Measurements from ENCODE around the gene NUDT7. TPM values are rescaled to one million over a fixed set of nuclear protein-coding genes. Genes with fewer than 3 reads are reported as not detected.

The NUDT7 gene
- total and polyA plus RNA-seq, 12 donors = 15.3 to 62.6 (median 33.4) TPM

GRCh38 chr16:77767211-77767610 lies 44.9 kb downstream of the NUDT7 start:
- no peaks in the 10 kb centered on the region for H3K9me3 ChIP-seq (replicated peaks in 1 of 3)
- peak overlapping the region in 2 of 5 donors; percentile 13 to 17 for H3K27ac ChIP-seq
- no peaks in the 10 kb centered on the region for H3K36me3 ChIP-seq (replicated peaks in 1 of 2)
- H3K4me1 ChIP-seq (replicated peaks in 1 of 2) = peaks cover 6 to 7% of the 10 kb centered on the region in 2 donors
- TF ChIP-seq POLR2A (IDR thresholded peaks at IDR 0.05) (no peak), CTCF (IDR thresholded peaks at IDR 0.05) (no peak)
- WGBS, 4 donors = 54 to 80% (median 72%) methylated on average over 4 of the region's 4 CpGs
- H3K4me3 ChIP-seq = no peak overlapping the region
- peak in 5 of 7 donors; percentile 22 to 58 (median 43) for DNase-seq
- H3K27me3 ChIP-seq = no peaks in the 10 kb centered on the region
- intact Hi-C loops (cut with DNase I) = no loop called here

DNA sequence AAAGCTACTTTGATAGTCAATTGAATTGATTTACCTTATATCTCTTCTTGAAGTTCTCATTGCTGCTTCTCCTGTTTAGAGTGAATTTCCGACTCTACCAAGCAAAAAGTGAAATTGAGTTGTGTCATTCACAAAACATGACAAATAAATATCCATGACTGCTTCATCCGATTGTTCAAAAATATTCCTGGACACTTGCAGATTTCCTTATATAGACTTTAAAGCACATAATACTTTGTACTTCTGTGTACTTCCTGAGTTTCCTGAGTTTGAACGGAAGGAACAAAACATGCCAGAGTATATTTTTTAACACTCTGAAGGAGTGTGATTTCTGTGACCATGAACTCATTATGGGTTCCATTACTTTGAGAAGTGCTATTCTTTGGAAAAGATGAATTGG lies 45.5 kb downstream of the NUDT7 start:
- H3K4me3 ChIP-seq = no peak overlapping the region
- intact Hi-C loops (cut with DNase I) = no loop called here
- 67 to 72% (median 70%) methylated on average over 3 of the region's 3 CpGs for WGBS, 4 donors
- TF ChIP-seq CTCF (IDR thresholded peaks at IDR 0.05) (no peak), POLR2A (IDR thresholded peaks at IDR 0.05) (no peak)
- no peak overlapping the region for H3K27ac ChIP-seq
- no peaks in the 10 kb centered on the region for H3K27me3 ChIP-seq
- no peaks in the 10 kb centered on the region for H3K36me3 ChIP-seq (replicated peaks in 1 of 2)
- no peaks in the 10 kb centered on the region for H3K9me3 ChIP-seq (replicated peaks in 1 of 3)
- no peak for DNase-seq
- peaks cover 6 to 7% of the 10 kb centered on the region in 2 donors for H3K4me1 ChIP-seq (replicated peaks in 1 of 2)

- 56 to 70% (median 61%) methylated on average over 5 to 6 of the region's 6 CpGs for WGBS, 4 donors
- Histone ChIP-seq H3K27ac (no peak overlapping the region), H3K4me1 (replicated peaks in 1 of 2) (no peaks in the 10 kb centered on the region), H3K36me3 (replicated peaks in 1 of 2) (no peaks in the 10 kb centered on the region), H3K27me3 (no peaks in the 10 kb centered on the region), H3K9me3 (replicated peaks in 1 of 3) (no peaks in the 10 kb centered on the region), H3K4me3 (no peak overlapping the region)
- peak in 4 of 7 donors; percentile 21 to 53 (median 37) for DNase-seq
- intact Hi-C loops (cut with DNase I) = loop anchor here in 1 of 2 donors (5.0 kb wide), 1 partner anchor 99 kb away; no protein-coding TSS in a partner anchor
- no peak for TF ChIP-seq POLR2A (IDR thresholded peaks at IDR 0.05)
- no peak for TF ChIP-seq CTCF (IDR thresholded peaks at IDR 0.05)
Measured at GRCh38 chr16:77775911-77776909, 53.9 kb downstream of the NUDT7 start.

- H3K27ac ChIP-seq = no peak overlapping the region
- TF ChIP-seq POLR2A (IDR thresholded peaks at IDR 0.05) (no peak), CTCF (IDR thresholded peaks at IDR 0.05) (no peak)
- H3K4me1 ChIP-seq (replicated peaks in 1 of 2) = no peaks in the 10 kb centered on the region
- intact Hi-C loops (cut with DNase I) = loop anchor here in 1 of 2 donors (5.0 kb wide), 1 partner anchor 100 kb away; no protein-coding TSS in a partner anchor
- no peak for DNase-seq
- H3K9me3 ChIP-seq (replicated peaks in 1 of 3) = no peaks in the 10 kb centered on the region
- no peaks in the 10 kb centered on the region for H3K36me3 ChIP-seq (replicated peaks in 1 of 2)
- 94 to 98% (median 95%) methylated on average over 4 of the region's 4 CpGs for WGBS, 4 donors
- no peaks in the 10 kb centered on the region for H3K27me3 ChIP-seq
- H3K4me3 ChIP-seq = no peak overlapping the region
Measured at GRCh38 chr16:77777745-77778144, 55.4 kb downstream of the NUDT7 start.
